Measurements from ENCODE around the gene SERPINB2. TPM values are rescaled to one million over a fixed set of nuclear protein-coding genes. Genes with fewer than 3 reads are reported as not detected.

The SERPINB2 gene
- total RNA-seq, 2 experiments from 2014 or later, result 0.25 TPM; not detected in 1

GRCh38 chr18:63858456-63858855 is 29.0 kb upstream of the SERPINB2 start:
- no peak for TF ChIP-seq CTCF (IDR thresholded peaks at IDR 0.05)
- ChIA-PET CTCF (no interaction called here), POLR2A (no interaction called here)

GRCh38 chr18:63859781-63860475 is 27.6 kb upstream of the SERPINB2 start:
- intact Hi-C loops (cut with DNase I, micrococcal nuclease), result no loop called here
- no peak for ATAC-seq (ENCODE audit: poor library complexity)
- peaks cover 6 to 16% of the 10 kb centered on the region in 2 experiments for H3K27me3 ChIP-seq (ENCODE audit: control insufficient read depth in 1 of 2, insufficient read depth in 2 of 2, low read length in 2 of 2)
- TF ChIP-seq CTCF (IDR thresholded peaks at IDR 0.05), result no peak
- CTCF ChIA-PET, result no interaction called here
- no peaks in the 10 kb centered on the region for H3K4me1 ChIP-seq (ENCODE audit: insufficient read depth, low read length)
- H3K9me3 ChIP-seq (ENCODE audit: control insufficient read depth in 1 of 2, insufficient read depth in 1 of 2, low read length in 2 of 2), result peaks cover 0 to 4% of the 10 kb centered on the region in 2 experiments
- peaks cover 5% of the 10 kb centered on the region for H3K27me3 Mint-ChIP-seq
- H3K27ac Mint-ChIP-seq, result no peak overlapping the region
- no peak overlapping the region for H3K27ac ChIP-seq (ENCODE audit: low read depth in 1 of 2, low read length in 2 of 2)
- H3K4me3 ChIP-seq (ENCODE audit: low read length), result no peak overlapping the region
- H3K4me3 Mint-ChIP-seq, result no peak overlapping the region
- no peaks in the 10 kb centered on the region for H3K36me3 Mint-ChIP-seq (ENCODE audit: low read depth)
- H3K36me3 ChIP-seq (ENCODE audit: insufficient read depth, low read length), result no peaks in the 10 kb centered on the region
- peak in 2 of 14 experiments; percentile 19 to 28 for DNase-seq
- H3K4me1 Mint-ChIP-seq (ENCODE audit: low read depth), result no peaks in the 10 kb centered on the region
- H3K9me3 Mint-ChIP-seq, result peaks cover 4% of the 10 kb centered on the region
- POLR2A ChIA-PET, result no interaction called here

More at GRCh38 chr18:63858456-63858855, 29.0 kb upstream of the SERPINB2 start:
- Mint-ChIP-seq H3K4me3 (no peak overlapping the region), H3K27ac (no peak overlapping the region), H3K27me3 (peaks cover 5% of the 10 kb centered on the region), H3K9me3 (peaks cover 4% of the 10 kb centered on the region), H3K4me1 (ENCODE audit: low read depth) (no peaks in the 10 kb centered on the region), H3K36me3 (ENCODE audit: low read depth) (no peaks in the 10 kb centered on the region)
- Histone ChIP-seq H3K27ac (ENCODE audit: low read depth in 1 of 2, low read length in 2 of 2) (no peak overlapping the region), H3K36me3 (ENCODE audit: insufficient read depth, low read length) (no peaks in the 10 kb centered on the region), H3K9me3 (ENCODE audit: control insufficient read depth in 1 of 2, insufficient read depth in 1 of 2, low read length in 2 of 2) (peaks cover 0 to 4% of the 10 kb centered on the region in 2 experiments), H3K4me1 (ENCODE audit: insufficient read depth, low read length) (no peaks in the 10 kb centered on the region), H3K27me3 (ENCODE audit: control insufficient read depth in 1 of 2, insufficient read depth in 2 of 2, low read length in 2 of 2) (peaks cover 6 to 16% of the 10 kb centered on the region in 2 experiments), H3K4me3 (ENCODE audit: low read length) (no peak overlapping the region)
- no peak for DNase-seq
- ATAC-seq (ENCODE audit: poor library complexity), result no peak
- intact Hi-C loops (cut with DNase I, micrococcal nuclease), result no loop called here

DNA sequence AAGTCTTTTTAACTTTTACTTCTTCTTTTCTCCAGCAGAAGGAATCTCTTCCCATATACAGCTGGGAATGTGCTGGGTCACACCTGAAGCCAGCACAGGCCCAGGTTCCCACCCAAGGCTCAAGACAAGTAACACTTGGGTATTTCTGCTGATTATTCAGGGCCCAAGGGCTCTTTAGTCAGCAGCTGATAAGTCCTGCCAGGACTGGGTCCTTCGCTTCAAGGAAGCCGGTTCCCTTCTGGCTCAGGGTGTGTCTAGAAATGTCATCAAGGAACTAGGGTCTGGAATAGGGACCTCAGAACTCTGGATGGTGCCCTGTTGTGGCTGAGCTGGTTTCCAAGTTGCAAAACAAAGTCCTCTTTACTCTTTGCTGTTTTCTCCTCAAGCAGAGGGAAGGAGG is 27.0 kb upstream of the SERPINB2 start:
- H3K27ac ChIP-seq (ENCODE audit: low read depth in 1 of 2, low read length in 2 of 2), result no peak overlapping the region
- DNase-seq, result no peak

More for the DNA sequence above, 27.0 kb upstream of the SERPINB2 start:
- ATAC-seq (ENCODE audit: poor library complexity), result no peak
- no peak for TF ChIP-seq CTCF (IDR thresholded peaks at IDR 0.05)
- Mint-ChIP-seq H3K4me3 (no peak overlapping the region), H3K27ac (no peak overlapping the region), H3K4me1 (ENCODE audit: low read depth) (no peaks in the 10 kb centered on the region), H3K9me3 (peaks cover 4% of the 10 kb centered on the region), H3K36me3 (ENCODE audit: low read depth) (no peaks in the 10 kb centered on the region), H3K27me3 (peaks cover 5% of the 10 kb centered on the region)
- ChIA-PET CTCF (no interaction called here), POLR2A (no interaction called here)
- intact Hi-C loops (cut with DNase I, micrococcal nuclease), result no loop called here
- peaks cover 6 to 16% of the 10 kb centered on the region in 2 experiments for H3K27me3 ChIP-seq (ENCODE audit: control insufficient read depth in 1 of 2, insufficient read depth in 2 of 2, low read length in 2 of 2)
- peaks cover 0 to 2% of the 10 kb centered on the region in 2 experiments for H3K9me3 ChIP-seq (ENCODE audit: control insufficient read depth in 1 of 2, insufficient read depth in 1 of 2, low read length in 2 of 2)
- no peaks in the 10 kb centered on the region for H3K36me3 ChIP-seq (ENCODE audit: insufficient read depth, low read length)
- H3K4me1 ChIP-seq (ENCODE audit: insufficient read depth, low read length), result no peaks in the 10 kb centered on the region
- no peak overlapping the region for H3K4me3 ChIP-seq (ENCODE audit: low read length)

Data from CD4-positive, alpha-beta T cell (primary cell).